K562 (cell line): ENCODE results near the gene CCN2. TPM values are rescaled to one million over a fixed set of nuclear protein-coding genes. Genes with fewer than 3 reads are reported as not detected.
"Not testable (repeated sequence)": the region's sequence is repeated elsewhere in the genome, so short reads cannot be mapped to it uniquely, and the experiment has no call there.

ENCODE experiments used
- ATAC-seq: fragments of 200-7000 bp; cut with Tn5 transposase; 3 replicates; pipeline ENCODE4 v1.9.1; 2020; ENCODE audit warnings: moderate library complexity
- BruUV-seq: library from RNA; stranded (reverse); fragments of 400-500 nt; replicated peaks from 2 replicates; lab custom pipeline; 2021; lab: Mats Ljungman, UMichigan
- CTCF ChIA-PET: fragments of 300-600 bp; formaldehyde crosslinking; extraction: SDS; loops from one replicate; lab custom pipeline; 2021; ENCODE audit warnings: low intra/inter-chr PET ratio; lab: Yijun Ruan, JAX
- POLR2A ChIA-PET: fragments of 300-600, 350-650 bp; sonication (Branson Sonifier 250); formaldehyde crosslinking; extraction: SDS; loops from one replicate; lab custom pipeline; 2021; ENCODE audit warnings: antibody characterized with exemption, inconsistent platforms; lab: Yijun Ruan, JAX
- DNase-seq, 4 experiments: peaks; one replicate each; pipeline versions ENCODE4 v3.0.0 to v3.0.0-alpha.2; 2011 to 2018; ENCODE audit warnings: low spot score in 3 of 4, mixed read lengths in 3 of 4; ENCODE audit errors: extremely low read depth in 1 of 4
- FAIRE-seq: peaks from 2 replicates; lab custom pipeline; 2011; peaks lifted over from hg19 to GRCh38; lab: Jason Lieb, UNC
- H2AFZ ChIP-seq: 2 replicates; pipeline ENCODE4 v1.6.0; 2011; ENCODE audit warnings: low read depth, low read length, control low read depth, inconsistent platforms
- H3K27ac ChIP-seq: fragments of 200-600 bp; 3 replicates; pipeline ENCODE4 v1.8.0; 2011; ENCODE audit warnings: low read depth, mild to moderate bottlenecking, control low read depth, inconsistent platforms, low read length, moderate library complexity, mixed read lengths; ENCODE audit errors: extremely low read depth
- H3K27me3 ChIP-seq, 2 experiments: fragments of 300-600 bp in 1 of 2; 2 replicates in 1 of 2; 3 replicates in 1 of 2; pipeline versions ENCODE4 v1.6.0 to v1.8.0; 2011; ENCODE audit warnings: inconsistent platforms in 2 of 2, low read length in 2 of 2, mild to moderate bottlenecking in 1 of 2, mixed read lengths in 1 of 2, moderate library complexity in 1 of 2; ENCODE audit not compliant: control insufficient read depth in 2 of 2, insufficient read depth in 2 of 2
- H3K36me3 ChIP-seq: fragments of 300-600 bp; 3 replicates; pipeline ENCODE4 v1.8.0; 2011; ENCODE audit warnings: mild to moderate bottlenecking, low read length, inconsistent platforms; ENCODE audit not compliant: control insufficient read depth, insufficient read depth
- H3K4me1 ChIP-seq, 2 experiments: fragments of 200-600 bp in 1 of 2; replicated peaks in 1 of 2; 2 replicates in 1 of 2; 3 replicates in 1 of 2; pipeline versions ENCODE4 v1.5.1 to v1.8.0; 2011; ENCODE audit warnings: inconsistent platforms in 2 of 2, low read length in 2 of 2, mild to moderate bottlenecking in 1 of 2, mixed read lengths in 1 of 2, moderate library complexity in 1 of 2; ENCODE audit not compliant: control insufficient read depth in 2 of 2, insufficient read depth in 2 of 2
- H3K4me2 ChIP-seq: 2 replicates; pipeline ENCODE4 v1.6.1; 2011; ENCODE audit warnings: low read length, control low read depth, inconsistent platforms, mixed read lengths; ENCODE audit not compliant: insufficient read depth
- H3K4me3 ChIP-seq: fragments of 200-600 bp; sonication (generic), shearing (Covaris generic); 2 replicates; pipeline ENCODE4 v1.5.1; 2016; ENCODE audit warnings: control low read depth, inconsistent platforms
- H3K79me2 ChIP-seq: fragments of 200-600 bp; 3 replicates; pipeline ENCODE4 v1.8.0; 2011; ENCODE audit warnings: low read length, inconsistent platforms; ENCODE audit not compliant: control insufficient read depth, insufficient read depth
- H3K9ac ChIP-seq, 2 experiments: 2 replicates each; pipeline versions ENCODE4 v1.6.0 to v1.6.1; 2011; ENCODE audit warnings: low read depth in 2 of 2, low read length in 2 of 2, control low read depth in 1 of 2, inconsistent platforms in 1 of 2, mild to moderate bottlenecking in 1 of 2, mixed read lengths in 1 of 2; ENCODE audit not compliant: insufficient read depth in 1 of 2
- H3K9me1 ChIP-seq: one replicate; pipeline ENCODE4 v1.6.0; 2011; ENCODE audit warnings: inconsistent platforms, mild to moderate bottlenecking, low read length, moderate library complexity; ENCODE audit not compliant: control insufficient read depth, insufficient read depth
- H3K9me3 ChIP-seq: replicated peaks from 2 replicates; pipeline ENCODE4 v1.5.1; 2011; ENCODE audit warnings: low read depth, low read length, inconsistent platforms; ENCODE audit not compliant: control insufficient read depth, insufficient read depth
- H4K20me1 ChIP-seq: replicated peaks from 2 replicates; pipeline ENCODE4 v1.6.1; 2011; ENCODE audit warnings: low read length, inconsistent platforms, mixed read lengths; ENCODE audit not compliant: control insufficient read depth, insufficient read depth
- BACH1 ChIP-seq: fragments of 200-800 bp; sonication (Bioruptor generic); IDR thresholded peaks from 2 replicates; pipeline ENCODE4 v1.6.1; 2016; ENCODE audit warnings: missing genetic modification characterization, missing compliant biosample characterization
- EHMT2 ChIP-seq: fragments of 450-650 bp; IDR thresholded peaks from 2 replicates; pipeline ENCODE4 v1.6.1; 2018; ENCODE audit warnings: antibody characterized with exemption
- ZSCAN29 ChIP-seq: fragments of 450-650 bp; IDR thresholded peaks from 2 replicates; pipeline ENCODE4 v1.6.1; 2017
- WGBS: fragments of 100-300 bp; shearing (Covaris generic); methylation state at CpG from one replicate; pipeline ENCODE4 v1.1.6; 2016; ENCODE audit warnings: low coverage, mixed read lengths; ENCODE audit not compliant: insufficient coverage; ENCODE audit errors: missing lambda C conversion rate; 5-methylcytosine and 5-hydroxymethylcytosine counted together
- in situ Hi-C: fragments of 300-500 bp; cut with MboI; formaldehyde crosslinking; loops from 4 replicates; pipeline ENCODE4 v1.15.0; 2018; ENCODE audit warnings: inconsistent platforms, mixed read lengths
- intact Hi-C: fragments of 100-400 bp; cut with micrococcal nuclease; formaldehyde crosslinking; loops from 2 replicates; pipeline ENCODE4 v1.14.2; 2022
- polyA plus RNA-seq, 8 experiments: library from polyadenylated mRNA; depleted of rRNA in 4 of 8; stranded (reverse) in 5 of 8; unstranded in 3 of 8; fragments of >200 nt; fragmentation: Nextera tagmentation in 2 of 8; fragmentation: Illumina TruSeq in 1 of 8; extraction: Ambion mirVana in 2 of 8; extraction: Trizol in 1 of 8; gene quantifications; 2 replicates each; pipeline versions ENCODE4 v1.2.1 to v1.2.3, GENCODE V29; 2011 to 2014; ENCODE audit warnings: inconsistent platforms in 1 of 8, missing spikeins in 1 of 8
- total RNA-seq, 7 experiments: library from RNA; depleted of rRNA in 6 of 7; stranded (reverse); fragments of >200 nt in 6 of 7; fragmentation: Illumina TruSeq in 2 of 7; extraction: Trizol in 2 of 7; gene quantifications; 2 replicates each; pipeline versions ENCODE4 v1.2.1 to v1.2.3, GENCODE V29; 2011 to 2021; ENCODE audit warnings: low replicate concordance in 1 of 7
- TF ChIP-seq, protein P1 (sequence below), 2 experiments: fragments of 250-450 bp in 1 of 2; fragments of 450-650 bp in 1 of 2; sonication (Bioruptor Pico) in 1 of 2; IDR thresholded peaks; 2 replicates each; pipeline versions ENCODE4 v1.6.1 to v1.8.0; 2016 to 2021; ENCODE audit warnings: mild to moderate bottlenecking in 2 of 2, moderate library complexity in 2 of 2, missing compliant biosample characterization in 1 of 2, missing genetic modification characterization in 1 of 2

Gene CCN2
- total and polyA plus RNA-seq, 9 of the 15 experiments (the other 6 are each of a cell fraction or from before 2014, with no cell fraction given), result 0.40 TPM; not detected in 8

DNA sequence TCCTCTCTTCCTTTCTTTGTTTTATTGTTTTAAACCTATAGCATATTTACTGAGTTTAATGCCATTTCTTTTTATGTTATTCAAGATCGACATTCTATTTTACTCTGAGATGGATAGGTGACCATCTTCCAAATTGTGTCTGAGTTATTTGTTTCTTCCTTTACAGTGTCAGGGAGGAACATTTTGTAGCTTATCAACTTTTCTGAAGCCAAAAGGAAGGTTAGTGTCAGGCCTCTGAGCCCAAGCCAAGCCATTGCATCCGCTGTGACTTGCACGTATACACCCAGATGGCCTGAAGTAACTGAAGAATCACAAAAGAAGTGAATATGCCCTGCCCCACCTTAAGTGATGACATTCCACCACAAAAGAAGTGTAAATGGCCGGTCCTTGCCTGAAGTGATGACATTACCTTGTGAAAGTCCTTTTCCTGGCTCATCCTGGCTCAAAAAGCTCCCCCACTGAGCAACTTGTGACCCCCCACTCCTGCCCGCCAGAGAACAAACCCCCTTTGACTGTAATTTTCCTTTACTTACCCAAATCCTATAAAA, 49.8 kb downstream of the CCN2 start:
- intact Hi-C loops, H3K27ac ChIP-seq, POLR2A ChIA-PET, H3K4me2 ChIP-seq, H3K79me2 ChIP-seq, H3K27me3 ChIP-seq, H3K9me3 ChIP-seq, H3K9ac ChIP-seq, H2AFZ ChIP-seq, BruUV-seq, H3K36me3 ChIP-seq, CTCF ChIA-PET, FAIRE-seq, H3K4me1 ChIP-seq, DNase-seq, H3K9me1 ChIP-seq, ATAC-seq, H3K4me3 ChIP-seq, H4K20me1 ChIP-seq: not testable (repeated sequence)
- WGBS, result 2% methylated on average over 5 of the region's 5 CpGs
- in situ Hi-C loops, result loop anchor here (25.0 kb wide), 1 partner anchor 1661 kb away; no protein-coding TSS in a partner anchor

DNA sequence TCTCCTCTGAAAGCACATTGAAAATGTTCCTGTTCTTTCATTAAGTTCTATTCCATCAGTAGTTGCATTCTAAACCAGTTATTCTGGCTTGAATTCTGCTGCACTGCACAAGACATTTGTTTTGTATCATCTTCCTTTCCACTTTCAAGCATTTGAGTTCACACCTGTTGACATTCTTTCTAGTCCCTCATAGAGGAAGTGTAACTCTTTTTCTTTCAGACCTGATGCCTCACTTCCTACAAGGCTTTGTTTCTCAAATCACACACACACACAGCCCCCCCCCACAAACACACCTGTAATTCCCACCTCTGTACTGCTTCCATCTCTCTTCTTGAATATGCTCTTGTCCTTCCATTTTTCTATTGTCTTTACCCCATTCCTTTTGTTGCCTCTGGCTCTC, 50.9 kb downstream of the CCN2 start:
- no peak overlapping the region for H3K4me2 ChIP-seq
- in situ Hi-C loops, result loop anchor here (25.0 kb wide), 1 partner anchor 1662 kb away; no protein-coding TSS in a partner anchor
- no peaks in the 10 kb centered on the region for H3K27me3 ChIP-seq
- H3K9me1 ChIP-seq, result no peaks in the 10 kb centered on the region
- H3K9me3 ChIP-seq, result no peaks in the 10 kb centered on the region
- TF ChIP-seq, protein P1, sequence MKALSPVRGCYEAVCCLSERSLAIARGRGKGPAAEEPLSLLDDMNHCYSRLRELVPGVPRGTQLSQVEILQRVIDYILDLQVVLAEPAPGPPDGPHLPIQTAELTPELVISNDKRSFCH (CRISPR knock-in tag; IDR thresholded peaks at IDR 0.05), result no peak
- TF ChIP-seq, protein P1 (tag; IDR thresholded peaks at IDR 0.05), result no peak
- TF ChIP-seq BACH1 (tag) (no peak), ZSCAN29 (no peak), EHMT2 (no peak)
- TF ChIP-seq, all 486 proteins: peak for 0
- ATAC-seq (no peak), FAIRE-seq (no peak), DNase-seq (no peak)
- no peaks in the 10 kb centered on the region for H3K79me2 ChIP-seq
- no TSS peak for BruUV-seq
- H3K27ac ChIP-seq, result no peak overlapping the region
- H3K9ac ChIP-seq, result no peak overlapping the region
- no peak overlapping the region for H2AFZ ChIP-seq
- no peaks in the 10 kb centered on the region for H4K20me1 ChIP-seq
- POLR2A ChIA-PET, result no interaction called here
- intact Hi-C loops, result no loop called here
- CTCF ChIA-PET, result no interaction called here
- H3K4me3 ChIP-seq, result no peak overlapping the region
- H3K36me3 ChIP-seq, result no peaks in the 10 kb centered on the region
- H3K4me1 ChIP-seq, result no peaks in the 10 kb centered on the region
